Measurements from ENCODE around the gene EPS8.

DNA sequence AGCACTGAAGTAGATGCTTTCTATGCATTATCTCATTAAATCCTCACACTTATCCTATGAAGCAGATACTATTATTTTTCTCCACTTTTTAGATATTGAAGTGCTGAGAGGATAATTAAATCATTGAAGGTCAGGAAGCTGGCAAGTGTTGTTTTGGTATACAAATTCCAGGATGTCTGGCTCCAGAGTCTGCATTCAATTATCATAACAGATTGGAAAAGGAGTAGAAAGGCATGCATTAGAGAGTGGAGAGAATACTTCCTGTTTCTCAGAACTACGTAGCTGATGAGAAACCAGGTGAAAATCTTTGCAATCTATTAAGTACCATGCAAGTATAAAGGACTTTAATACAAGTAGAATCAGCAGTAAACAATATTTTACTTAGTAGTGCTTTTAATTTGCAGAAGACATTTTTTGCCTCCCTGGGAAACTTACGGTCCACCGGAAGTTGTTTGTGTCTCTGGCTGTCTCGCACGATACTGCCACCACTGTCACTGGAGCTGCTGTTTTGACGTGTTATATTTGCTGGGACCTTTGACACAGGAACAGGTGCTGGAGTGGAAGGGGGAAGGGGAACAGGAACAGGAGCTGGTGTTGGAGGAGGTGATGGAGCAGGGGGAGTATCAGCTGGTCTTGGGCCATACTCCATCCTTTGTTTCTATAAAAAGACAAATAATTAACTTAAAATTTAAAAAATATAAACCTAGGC is 158.0 kb downstream of the EPS8 start:
- no peak for TF ChIP-seq EZH2 (IDR thresholded peaks at IDR 0.05)
- no peak for TF ChIP-seq POLR2AphosphoS5 (IDR thresholded peaks at IDR 0.05; ENCODE audit: borderline replicate concordance, low read depth, low read length)

Data from SK-N-MC (cell line).